Endothelial cell of umbilical vein (primary cell): Measurements from ENCODE around the gene FHIT. TPM values are rescaled to one million over a fixed set of nuclear protein-coding genes. Genes with fewer than 3 reads are reported as not detected.
A peak's percentile ranks its signal among the peaks of the same experiment; 100 is the strongest.

ENCODE experiments used
- Bru-seq: library from RNA; stranded (reverse); fragments of 400-500 nt; gene quantifications from one replicate; lab custom pipeline; 2021; lab: Mats Ljungman, UMichigan
- BruChase-seq, 2 experiments: library from RNA; stranded (reverse); fragments of 400-500 nt; gene quantifications; one replicate each; lab custom pipeline; 2021; lab: Mats Ljungman, UMichigan
- BruUV-seq: library from RNA; stranded (reverse); fragments of 400-500 nt; replicated peaks from 2 replicates; lab custom pipeline; 2021; lab: Mats Ljungman, UMichigan
- CTCF ChIA-PET: fragments of 300-600, 350-600 bp; sonication (Branson Sonifier 250); formaldehyde crosslinking; loops from one replicate; lab custom pipeline; 2021; ENCODE audit warnings: antibody characterized with exemption, inconsistent platforms; lab: Charles Lee
- POLR2A ChIA-PET: fragments of 300-600, 350-600 bp; sonication (Branson Sonifier 250); formaldehyde crosslinking; loops from one replicate; lab custom pipeline; 2021; ENCODE audit warnings: antibody characterized with exemption, inconsistent platforms; lab: Charles Lee
- DNase-seq: peaks from one replicate; pipeline ENCODE4 v3.0.0-alpha.2; 2011; ENCODE audit warnings: low read depth, low spot score
- FAIRE-seq: peaks from 2 replicates; lab custom pipeline; 2011; peaks lifted over from hg19 to GRCh38; lab: Jason Lieb, UNC
- H2AFZ ChIP-seq: 2 replicates; pipeline ENCODE4 v1.6.0; 2012; ENCODE audit warnings: low read depth, low read length, control low read depth, inconsistent platforms
- H3K27ac ChIP-seq: 2 replicates; pipeline ENCODE4 v1.5.1; 2011; ENCODE audit warnings: low read depth, mild to moderate bottlenecking, control low read depth, low read length, moderate library complexity; ENCODE audit not compliant: insufficient read depth
- H3K27me3 ChIP-seq, 2 experiments: 2 replicates each; pipeline versions ENCODE4 v1.6.0 to v1.6.1; 2011; ENCODE audit warnings: low read length in 2 of 2, mixed read lengths in 1 of 2; ENCODE audit not compliant: control insufficient read depth in 2 of 2, insufficient read depth in 2 of 2
- H3K36me3 ChIP-seq, 2 experiments: 2 replicates in 1 of 2; 3 replicates in 1 of 2; pipeline ENCODE4 v1.5.1; 2011; ENCODE audit warnings: low read length in 2 of 2, mild to moderate bottlenecking in 1 of 2, moderate library complexity in 1 of 2; ENCODE audit not compliant: control insufficient read depth in 2 of 2, insufficient read depth in 2 of 2; ENCODE audit errors: extremely low read depth in 1 of 2
- H3K4me1 ChIP-seq: 3 replicates; pipeline ENCODE4 v1.5.1; 2011; ENCODE audit warnings: mild to moderate bottlenecking, low read length; ENCODE audit not compliant: control insufficient read depth, insufficient read depth; ENCODE audit errors: extremely low read depth
- H3K4me2 ChIP-seq: 2 replicates; pipeline ENCODE4 v1.6.1; 2011; ENCODE audit warnings: low read length, control low read depth, mixed read lengths; ENCODE audit not compliant: insufficient read depth
- H3K4me3 ChIP-seq, 3 experiments: fragments of 200-600 bp in 1 of 3; sonication (generic), shearing (Covaris generic) in 1 of 3; replicated peaks in 1 of 3; 2 replicates each; pipeline ENCODE4 v1.5.1; 2011 to 2016; ENCODE audit warnings: control low read depth in 3 of 3, low read length in 3 of 3, mild to moderate bottlenecking in 2 of 3, inconsistent platforms in 1 of 3, low read depth in 1 of 3, moderate library complexity in 1 of 3; ENCODE audit not compliant: insufficient read depth in 1 of 3
- H3K79me2 ChIP-seq: 2 replicates; pipeline ENCODE4 v1.6.0; 2012; ENCODE audit warnings: low read length, inconsistent platforms; ENCODE audit not compliant: control insufficient read depth, insufficient read depth
- H3K9ac ChIP-seq: replicated peaks from 2 replicates; pipeline ENCODE3; 2011; ENCODE audit warnings: low read length, control low read depth; ENCODE audit not compliant: insufficient read depth; ENCODE audit errors: extremely low read depth
- H3K9me1 ChIP-seq: replicated peaks from 3 replicates; pipeline ENCODE4 v1.6.0; 2011; ENCODE audit warnings: mild to moderate bottlenecking, low read length; ENCODE audit not compliant: control insufficient read depth, insufficient read depth; ENCODE audit errors: extremely low read depth
- H3K9me3 ChIP-seq: replicated peaks from 2 replicates; pipeline ENCODE4 v1.5.1; 2012; ENCODE audit warnings: low read length, inconsistent platforms; ENCODE audit not compliant: control insufficient read depth, insufficient read depth
- H4K20me1 ChIP-seq: replicated peaks from 2 replicates; pipeline ENCODE3; 2011; ENCODE audit warnings: mild to moderate bottlenecking, low read length; ENCODE audit not compliant: control insufficient read depth, insufficient read depth; ENCODE audit errors: extremely low read depth
- CTCF ChIP-seq, 2 donors: IDR thresholded peaks; 1 replicate in 1 of 2; 2 replicates in 1 of 2; pipeline ENCODE4 v1.5.1; 2011; ENCODE audit warnings: low read length in 2 of 2, mild to moderate bottlenecking in 2 of 2, moderate library complexity in 2 of 2, control low read depth in 1 of 2, inconsistent platforms in 1 of 2, low read depth in 1 of 2; ENCODE audit not compliant: insufficient read depth in 1 of 2; ENCODE audit errors: extremely low read depth in 1 of 2
- EZH2 ChIP-seq: IDR thresholded peaks from 2 replicates; pipeline ENCODE4 v1.6.1; 2012; ENCODE audit warnings: borderline replicate concordance, low read depth, mild to moderate bottlenecking, moderate library complexity, low read length, inconsistent platforms; ENCODE audit not compliant: severe bottlenecking
- MYC ChIP-seq: IDR thresholded peaks from one replicate; pipeline ENCODE4 v1.6.1; 2011; ENCODE audit warnings: mild to moderate bottlenecking, low read depth, low read length
- dilution Hi-C: fragments of 300-500 bp; cut with MboI; formaldehyde crosslinking; loops from one replicate; pipeline ENCODE4 v1.15.0; 2019; ENCODE audit warnings: low sequenced_read_pairs; ENCODE audit not compliant: extremely low pct_ligation_motif_present
- intact Hi-C: fragments of 100-400 bp; cut with micrococcal nuclease; formaldehyde crosslinking; loops from one replicate; pipeline ENCODE4 v1.10.0; 2022
- long read RNA-seq: library from polyadenylated mRNA; stranded (forward); transcript quantifications from one replicate; pipeline ENCODE4 v2.0.0, GENCODE V29; 2021
- polyA minus RNA-seq, 3 experiments: library from RNA; depleted of rRNA, polyadenylated mRNA; stranded (reverse); fragments of >200 nt; gene quantifications; 1 replicate in 1 of 3; 2 replicates in 2 of 3; pipeline ENCODE4 v1.2.3, GENCODE V29; 2011
- polyA plus RNA-seq, 4 experiments: library from polyadenylated mRNA; depleted of rRNA in 3 of 4; stranded (reverse) in 3 of 4; unstranded in 1 of 4; fragments of >200 nt; gene quantifications; 2 replicates each; pipeline versions ENCODE4 v1.2.1 to v1.2.3, GENCODE V29; 2011 to 2012; ENCODE audit warnings: missing spikeins in 1 of 4
- total RNA-seq: library from RNA; stranded (reverse); gene quantifications from 2 replicates; pipeline ENCODE4 v1.2.3, GENCODE V29; 2021

The FHIT gene
- total RNA-seq (2.2 and 3.1 TPM in 2 replicates), polyA plus RNA-seq (0.47 and 0.75 TPM in 2 replicates), polyA minus RNA-seq (1.8 and 2.3 TPM in 2 replicates), Bru-seq, nascent RNA (percentile 37 among the genes with signal in this experiment), BruChase-seq, experiment 1, labeled RNA remaining after a 6-hour chase (percentile 43 among the genes with signal in this experiment), BruChase-seq, experiment 2, labeled RNA remaining after a 2-hour chase (percentile 48 among the genes with signal in this experiment)
- 0.37 and 0.93 TPM in 2 replicates for polyA plus RNA-seq (2011; cell fraction: cytosol; rRNA removed)
- polyA plus RNA-seq (2011; cell fraction: nucleus; rRNA removed), result 1.7 and 2.4 TPM in 2 replicates
- 0.17 and 0.45 TPM in 2 replicates for polyA plus RNA-seq (2012)
- polyA minus RNA-seq (2011; cell fraction: cytosol; rRNA and poly(A)+ RNA removed), result not detected
- 5.0 and 6.5 TPM in 2 replicates for polyA minus RNA-seq (2011; cell fraction: nucleus; rRNA and poly(A)+ RNA removed)
- long read RNA-seq, partial matches to known transcripts, result 1 of 4 reads
- long read RNA-seq, other reads (novel, unspliced or antisense), result 3 of 4 reads

GRCh38 chr3:61251174-61251972 is at the start of gene FHIT:
FHIT (minus strand) TSS chr3:61251452.
- BruUV-seq, result TSS peak; percentile 79
- DNase-seq (peak; percentile 95), FAIRE-seq (peak; percentile 88)
- dilution Hi-C loops, result no loop called here
- ChIA-PET POLR2A (no interaction called here), CTCF (no interaction called here)
- Histone ChIP-seq H3K27me3 (no peaks in the 10 kb centered on the region), H3K79me2 (no peaks in the 10 kb centered on the region), H4K20me1 (no peaks in the 10 kb centered on the region), H3K4me1 (peaks cover 31% of the 10 kb centered on the region), H3K9me3 (no peaks in the 10 kb centered on the region), H3K4me3 (peak within 1 kb of the TSS; percentile 62 to 99 (median 94)), H3K36me3 (no peaks in the 10 kb centered on the region), H2AFZ (peak within 1 kb of the TSS; percentile 89), H3K9ac (peak within 1 kb of the TSS; percentile 73), H3K9me1 (no peaks in the 10 kb centered on the region), H3K4me2 (peak within 1 kb of the TSS; percentile 98), H3K27ac (peak within 1 kb of the TSS; percentile 65)
- TF ChIP-seq MYC (no peak), EZH2 (no peak), CTCF (IDR thresholded peaks at IDR 0.05; ENCODE audit: extremely low read depth in 1 of 2, insufficient read depth in 1 of 2, low read depth in 1 of 2, low read length in 2 of 2) (no peak)
- intact Hi-C loops, result loop anchor here (5.0 to 10.0 kb wide), 3 partner anchors 311 to 1353 kb away; partner anchors contain the start of gene PTPRG
